HCT116 (cell line): ENCODE data around the gene MIR17HG. TPM values are rescaled to one million over a fixed set of nuclear protein-coding genes. Genes with fewer than 3 reads are reported as not detected.

Experiments
- ATAC-seq: fragments of 200-7000 bp; cut with Tn5 transposase; 2 replicates; pipeline ENCODE4 v1.9.1; 2020; ENCODE audit warnings: mild to moderate bottlenecking, moderate library complexity
- BruUV-seq: library from RNA; stranded (reverse); fragments of 400-500 nt; replicated peaks from 2 replicates; lab custom pipeline; 2021; lab: Mats Ljungman, UMichigan
- CTCF ChIA-PET: fragments of 300-600 bp; sonication (Branson Sonifier 250); formaldehyde crosslinking; loops from one replicate; lab custom pipeline; 2021; ENCODE audit warnings: antibody characterized with exemption; lab: Charles Lee
- POLR2A ChIA-PET: fragments of 300-600, 350-600 bp; sonication (Branson Sonifier 250); formaldehyde crosslinking; loops from one replicate; lab custom pipeline; 2021; ENCODE audit warnings: antibody characterized with exemption; lab: Charles Lee
- RAD21 ChIA-PET, 2 experiments: fragments of 300-600 bp; sonication (Branson Sonifier 250); formaldehyde crosslinking; loops; one replicate each; lab custom pipeline; 2023; ENCODE audit warnings: low total read pairs in 2 of 2; ENCODE audit not compliant: uncharacterized antibody in 2 of 2, unreplicated experiment in 2 of 2, low non-redundant PET in 1 of 2; lab: Charles Lee
- DNase-seq: peaks from one replicate; pipeline ENCODE4 v3.0.0-alpha.2; 2010; ENCODE audit warnings: low read depth, low spot score
- H2AFZ ChIP-seq: fragments of 200-600 bp; shearing (Covaris generic), sonication (generic); 2 replicates; pipeline ENCODE4 v1.6.1; 2017; ENCODE audit warnings: low read depth, mixed run types, mixed read lengths, antibody characterized with exemption, low read length; ENCODE audit not compliant: poor library complexity, severe bottlenecking
- H3K27ac ChIP-seq: 2 replicates; pipeline ENCODE4 v1.5.1; 2012; ENCODE audit warnings: low read depth, low read length
- H3K27me3 ChIP-seq: fragments of 200-600 bp; sonication (generic); 2 replicates; pipeline ENCODE4 v1.6.1; 2016; ENCODE audit warnings: mixed run types, low read length, mixed read lengths; ENCODE audit not compliant: insufficient read depth
- H3K36me3 ChIP-seq, 2 experiments: fragments of 200-500 bp in 1 of 2; fragments of 200-600 bp in 1 of 2; sonication (Bioruptor generic) in 1 of 2; sonication (generic) in 1 of 2; 2 replicates each; pipeline versions ENCODE4 v1.5.1 to v1.6.1; 2014 to 2016; ENCODE audit warnings: low read length in 2 of 2, inconsistent platforms in 1 of 2, mixed read lengths in 1 of 2, mixed run types in 1 of 2; ENCODE audit not compliant: insufficient read depth in 2 of 2, control insufficient read depth in 1 of 2
- H3K4me1 ChIP-seq, 2 experiments: fragments of 200-600 bp in 1 of 2; sonication (generic) in 1 of 2; 2 replicates each; pipeline versions ENCODE4 v1.5.1 to v1.6.1; 2012 to 2017; ENCODE audit warnings: low read length in 2 of 2, inconsistent platforms in 1 of 2, mild to moderate bottlenecking in 1 of 2, mixed read lengths in 1 of 2, mixed run types in 1 of 2, moderate library complexity in 1 of 2; ENCODE audit not compliant: insufficient read depth in 2 of 2, control insufficient read depth in 1 of 2
- H3K4me2 ChIP-seq: fragments of 200-600 bp; sonication (generic); 2 replicates; pipeline ENCODE4 v1.6.1; 2017; ENCODE audit warnings: mixed run types, low read length, mixed read lengths
- H3K4me3 ChIP-seq, 2 experiments: fragments of 200-600 bp in 1 of 2; sonication (generic) in 1 of 2; replicated peaks in 1 of 2; 2 replicates each; pipeline ENCODE4 v1.5.1; 2011 to 2016; ENCODE audit warnings: low read length in 2 of 2, control low read depth in 1 of 2, low read depth in 1 of 2, mild to moderate bottlenecking in 1 of 2, mixed read lengths in 1 of 2, mixed run types in 1 of 2
- H3K79me2 ChIP-seq: fragments of 200-600 bp; sonication (generic); 2 replicates; pipeline ENCODE4 v1.6.1; 2017; ENCODE audit warnings: mild to moderate bottlenecking, mixed run types, low read length, moderate library complexity, mixed read lengths; ENCODE audit not compliant: insufficient read depth
- H3K9ac ChIP-seq: fragments of 200-600 bp; sonication (generic); 2 replicates; pipeline ENCODE4 v1.6.1; 2016; ENCODE audit warnings: low read length, mixed read lengths
- H3K9me2 ChIP-seq: fragments of 200-600 bp; sonication (generic), shearing (Covaris generic); 2 replicates; pipeline ENCODE4 v1.6.1; 2017; ENCODE audit warnings: mixed run types, mild to moderate bottlenecking, moderate library complexity; ENCODE audit not compliant: insufficient read depth
- H3K9me3 ChIP-seq, 2 experiments: fragments of 200-500 bp in 1 of 2; fragments of 200-600 bp in 1 of 2; sonication (Bioruptor generic) in 1 of 2; sonication (generic) in 1 of 2; 2 replicates each; pipeline ENCODE4 v1.6.1; 2014 to 2017; ENCODE audit warnings: low read length in 2 of 2, mixed read lengths in 2 of 2, inconsistent platforms in 1 of 2, low read depth in 1 of 2, mild to moderate bottlenecking in 1 of 2, mixed run types in 1 of 2, moderate library complexity in 1 of 2; ENCODE audit not compliant: control insufficient read depth in 1 of 2, insufficient read depth in 1 of 2
- H4K20me1 ChIP-seq: fragments of 200-600 bp; sonication (generic), shearing (Covaris generic); 2 replicates; pipeline ENCODE4 v1.6.1; 2017; ENCODE audit warnings: mixed run types, mild to moderate bottlenecking, moderate library complexity; ENCODE audit not compliant: insufficient read depth
- CBX3 ChIP-seq: IDR thresholded peaks from 2 replicates; pipeline ENCODE4 v1.6.1; 2012; ENCODE audit warnings: low read depth
- CTCF ChIP-seq, 3 experiments: fragments of 200-600 bp in 1 of 3; sonication (generic) in 1 of 3; IDR thresholded peaks in 2 of 3; conservative IDR thresholded peaks in 1 of 3; 2 replicates each; pipeline ENCODE4 v1.5.1; 2012 to 2017; ENCODE audit warnings: low read depth in 2 of 3, low read length in 2 of 3, antibody characterized with exemption in 1 of 3, borderline replicate concordance in 1 of 3, control low read depth in 1 of 3, mild to moderate bottlenecking in 1 of 3, mixed read lengths in 1 of 3, mixed run types in 1 of 3, moderate library complexity in 1 of 3; ENCODE audit not compliant: insufficient read depth in 1 of 3
- EZH2 ChIP-seq: fragments of 200-600 bp; sonication (generic); IDR thresholded peaks from 2 replicates; pipeline ENCODE4 v1.6.1; 2017; ENCODE audit warnings: antibody characterized with exemption, mixed run types
- TCF7L2 ChIP-seq: IDR thresholded peaks from 2 replicates; pipeline ENCODE4 v1.7.0; 2011; ENCODE audit warnings: borderline replicate concordance, inconsistent platforms; ENCODE audit not compliant: insufficient read depth, insufficient read length; ENCODE audit errors: extremely low read depth
- YY1 ChIP-seq: IDR thresholded peaks from 2 replicates; pipeline ENCODE4 v1.6.1; 2011; ENCODE audit warnings: low read length, low read depth, moderate library complexity, mild to moderate bottlenecking; ENCODE audit not compliant: insufficient replicate concordance; ENCODE audit errors: extremely low read depth
- ZBTB33 ChIP-seq: IDR thresholded peaks from 2 replicates; pipeline ENCODE4 v1.6.1; 2011; ENCODE audit warnings: mild to moderate bottlenecking, low read length, moderate library complexity; ENCODE audit not compliant: insufficient replicate concordance; ENCODE audit errors: extremely low read depth
- ZFX ChIP-seq: fragments of 450-650 bp; IDR thresholded peaks from 2 replicates; pipeline ENCODE4 v1.6.1; 2017
- intact Hi-C: fragments of 100-400 bp; cut with micrococcal nuclease; formaldehyde crosslinking; loops from 2 replicates; pipeline ENCODE4 v1.10.0; 2022
- total RNA-seq: library from RNA; stranded (reverse); gene quantifications from one replicate; pipeline ENCODE4 v1.2.1, GENCODE V29; 2021; ENCODE audit not compliant: unreplicated experiment

MIR17HG gene
- total RNA-seq, 1 experiment from 2014 or later, result 10.3 TPM

- BruUV-seq, result no TSS peak
- CTCF ChIA-PET, result no interaction called here
These were observed 44.5 kb upstream of the MIR17HG start for GRCh38 chr13:91303031-91303430.

More at GRCh38 chr13:91303031-91303430, 44.5 kb upstream of the MIR17HG start:
- H3K9me3 ChIP-seq, result no peaks in the 10 kb centered on the region
- RAD21 ChIA-PET, result no interaction called here
- ATAC-seq (no peak), DNase-seq (no peak)
- TF ChIP-seq ZBTB33 (no peak), YY1 (no peak), CTCF (IDR thresholded peaks at IDR 0.05 in 2 of 3, conservative IDR thresholded peaks at IDR 0.05 in 1 of 3; ENCODE audit: borderline replicate concordance in 1 of 3, insufficient read depth in 1 of 3, low read depth in 2 of 3, low read length in 2 of 3) (no peak), CBX3 (no peak), ZFX (no peak), TCF7L2 (no peak), EZH2 (no peak)
- no peak overlapping the region for H3K4me2 ChIP-seq
- no peaks in the 10 kb centered on the region for H4K20me1 ChIP-seq
- no peak overlapping the region for H3K9ac ChIP-seq
- intact Hi-C loops, result no loop called here
- H2AFZ ChIP-seq, result no peak overlapping the region
- H3K4me1 ChIP-seq, result no peaks in the 10 kb centered on the region
- H3K36me3 ChIP-seq, result no peaks in the 10 kb centered on the region
- H3K4me3 ChIP-seq, result no peak overlapping the region
- H3K79me2 ChIP-seq, result no peaks in the 10 kb centered on the region
- no peaks in the 10 kb centered on the region for H3K27me3 ChIP-seq
- no peak overlapping the region for H3K27ac ChIP-seq
- POLR2A ChIA-PET, result no interaction called here
- no peaks in the 10 kb centered on the region for H3K9me2 ChIP-seq
